ENCODE results near the gene TKFC.

TKFC gene

GRCh38 chr11:61297746-61298145, 35.3 kb upstream of the TKFC start:
- no peaks in the 10 kb centered on the region for H3K9me3 ChIP-seq (ENCODE audit: control insufficient read depth, low read length)
- WGBS, 2 experiments (ENCODE audit: insufficient coverage in 2 of 2): 40 to 79% methylated on average over 1 to 3 of the region's 5 CpGs
- H3K4me1 ChIP-seq (ENCODE audit: control insufficient read depth, insufficient read depth, low read length, poor library complexity, severe bottlenecking): peaks cover 18% of the 10 kb centered on the region
- H3K27ac ChIP-seq (ENCODE audit: low read depth, low read length, severe bottlenecking): peak overlapping the region; percentile 59
- peaks cover 45% of the 10 kb centered on the region for H3K36me3 ChIP-seq (ENCODE audit: control insufficient read depth, insufficient read depth, low read length)
- no peak overlapping the region for H3K4me3 ChIP-seq (ENCODE audit: extremely low read depth, insufficient read depth, low read length, poor library complexity, severe bottlenecking)

DNA sequence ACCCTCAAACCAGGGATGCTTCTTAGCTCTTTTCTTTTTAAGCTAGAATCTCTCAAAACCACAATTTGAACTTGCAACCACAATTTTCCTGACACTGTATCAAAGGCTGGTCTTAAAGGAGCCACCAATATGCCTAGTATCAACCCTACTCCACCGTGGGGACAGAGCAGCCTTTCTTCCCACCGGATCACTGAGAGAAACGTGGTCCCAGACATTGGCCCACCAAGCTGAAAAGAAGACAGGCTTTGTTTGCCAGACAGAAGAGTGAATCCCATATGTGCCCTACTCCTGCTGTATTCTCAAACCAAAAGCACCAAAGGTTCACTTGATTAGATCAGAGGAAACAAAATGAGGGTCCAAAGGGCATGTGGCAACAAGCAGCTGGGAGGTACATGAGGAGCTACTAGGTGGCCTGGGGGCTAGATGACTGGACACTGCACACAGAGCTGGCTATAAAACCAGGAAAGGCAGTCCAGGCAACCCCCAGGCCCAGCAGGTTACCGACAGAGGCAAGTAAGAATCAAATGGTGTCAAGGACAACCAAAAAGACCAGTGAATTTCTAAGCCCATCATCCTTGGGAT, 34.3 kb upstream of the TKFC start:
- WGBS, 2 experiments (ENCODE audit: insufficient coverage in 2 of 2): 85 to 100% methylated on average over 4 of the region's 4 CpGs
- H3K27ac ChIP-seq (ENCODE audit: low read depth, low read length, severe bottlenecking): no peak overlapping the region
- H3K36me3 ChIP-seq (ENCODE audit: control insufficient read depth, insufficient read depth, low read length): peaks cover 55% of the 10 kb centered on the region
- H3K4me1 ChIP-seq (ENCODE audit: control insufficient read depth, insufficient read depth, low read length, poor library complexity, severe bottlenecking): peaks cover 18% of the 10 kb centered on the region
- H3K9me3 ChIP-seq (ENCODE audit: control insufficient read depth, low read length): no peaks in the 10 kb centered on the region
- H3K4me3 ChIP-seq (ENCODE audit: extremely low read depth, insufficient read depth, low read length, poor library complexity, severe bottlenecking): no peak overlapping the region

DNA sequence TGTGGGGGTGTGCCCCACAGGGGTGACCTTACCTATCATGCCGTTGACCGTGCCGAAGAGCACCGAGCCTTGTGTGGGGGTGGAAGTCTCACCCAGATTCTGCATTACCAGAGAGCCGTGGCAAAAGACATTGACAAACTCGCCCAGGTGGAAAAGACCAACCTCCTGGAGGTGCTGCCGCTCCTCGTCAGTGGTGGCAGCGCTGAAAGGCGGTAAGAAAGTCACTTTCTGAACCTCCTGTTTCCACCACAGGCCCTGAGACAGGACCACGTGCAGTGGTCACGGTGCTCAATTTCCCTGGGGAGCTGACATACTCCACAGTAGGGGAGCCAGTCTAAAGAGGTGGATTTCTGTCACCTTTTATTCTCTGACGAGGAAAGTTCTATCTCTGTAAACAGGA, 30.5 kb upstream of the TKFC start:
- H3K4me3 ChIP-seq (ENCODE audit: extremely low read depth, insufficient read depth, low read length, poor library complexity, severe bottlenecking): no peak overlapping the region
- H3K36me3 ChIP-seq (ENCODE audit: control insufficient read depth, insufficient read depth, low read length): peaks cover 93% of the 10 kb centered on the region
- H3K27ac ChIP-seq (ENCODE audit: low read depth, low read length, severe bottlenecking): no peak overlapping the region
- peaks cover 8% of the 10 kb centered on the region for H3K4me1 ChIP-seq (ENCODE audit: control insufficient read depth, insufficient read depth, low read length, poor library complexity, severe bottlenecking)
- no peaks in the 10 kb centered on the region for H3K9me3 ChIP-seq (ENCODE audit: control insufficient read depth, low read length)
- 95 to 96% methylated on average over 11 to 13 of the region's 13 CpGs for WGBS, 2 experiments (ENCODE audit: insufficient coverage in 2 of 2)

- Histone ChIP-seq H3K9me3 (ENCODE audit: control insufficient read depth, low read length) (no peaks in the 10 kb centered on the region), H3K27ac (ENCODE audit: low read depth, low read length, severe bottlenecking) (no peak overlapping the region), H3K36me3 (ENCODE audit: control insufficient read depth, insufficient read depth, low read length) (peaks cover 97% of the 10 kb centered on the region), H3K4me1 (ENCODE audit: control insufficient read depth, insufficient read depth, low read length, poor library complexity, severe bottlenecking) (no peaks in the 10 kb centered on the region), H3K4me3 (ENCODE audit: extremely low read depth, insufficient read depth, low read length, poor library complexity, severe bottlenecking) (no peak overlapping the region)
- 97 to 100% methylated on average over 4 of the region's 9 CpGs for WGBS, 2 experiments (ENCODE audit: insufficient coverage in 2 of 2)
These were observed 29.3 kb upstream of the TKFC start for GRCh38 chr11:61303725-61304124.

GRCh38 chr11:61305417-61305816, 27.6 kb upstream of the TKFC start:
- no peaks in the 10 kb centered on the region for H3K9me3 ChIP-seq (ENCODE audit: control insufficient read depth, low read length)
- H3K4me1 ChIP-seq (ENCODE audit: control insufficient read depth, insufficient read depth, low read length, poor library complexity, severe bottlenecking): no peaks in the 10 kb centered on the region
- WGBS, 2 experiments (ENCODE audit: insufficient coverage in 2 of 2): 95 to 100% methylated on average over 4 to 7 of the region's 7 CpGs
- H3K27ac ChIP-seq (ENCODE audit: low read depth, low read length, severe bottlenecking): no peak overlapping the region
- H3K36me3 ChIP-seq (ENCODE audit: control insufficient read depth, insufficient read depth, low read length): peaks cover 99% of the 10 kb centered on the region
- no peak overlapping the region for H3K4me3 ChIP-seq (ENCODE audit: extremely low read depth, insufficient read depth, low read length, poor library complexity, severe bottlenecking)

GRCh38 chr11:61306221-61306620, 26.8 kb upstream of the TKFC start:
- Histone ChIP-seq H3K27ac (ENCODE audit: low read depth, low read length, severe bottlenecking) (no peak overlapping the region), H3K4me3 (ENCODE audit: extremely low read depth, insufficient read depth, low read length, poor library complexity, severe bottlenecking) (no peak overlapping the region), H3K4me1 (ENCODE audit: control insufficient read depth, insufficient read depth, low read length, poor library complexity, severe bottlenecking) (no peaks in the 10 kb centered on the region), H3K36me3 (ENCODE audit: control insufficient read depth, insufficient read depth, low read length) (peaks cover 99% of the 10 kb centered on the region), H3K9me3 (ENCODE audit: control insufficient read depth, low read length) (no peaks in the 10 kb centered on the region)
- WGBS, 2 experiments (ENCODE audit: insufficient coverage in 2 of 2): 90 to 92% methylated on average over 1 of the region's 1 CpG

DNA sequence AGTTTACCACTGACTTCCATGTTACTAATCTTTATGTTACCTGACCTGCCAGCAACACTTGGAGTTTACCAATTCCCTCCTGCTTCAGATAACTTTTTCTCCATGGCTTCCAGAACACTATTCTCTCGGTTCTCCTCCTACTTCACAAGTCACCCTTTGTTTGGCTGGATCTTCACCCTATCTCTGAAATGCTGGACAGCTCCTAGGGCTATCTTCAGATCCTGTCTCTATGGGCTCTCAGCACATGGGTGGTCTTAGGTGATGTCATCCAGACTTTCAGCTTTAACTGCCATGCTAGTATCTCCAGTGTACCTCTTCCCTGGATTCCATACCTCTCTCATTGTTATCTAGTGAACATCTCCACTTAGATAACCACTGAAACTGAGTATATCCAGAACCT, 25.7 kb upstream of the TKFC start:
- H3K36me3 ChIP-seq (ENCODE audit: control insufficient read depth, insufficient read depth, low read length): peaks cover 99% of the 10 kb centered on the region

DNA sequence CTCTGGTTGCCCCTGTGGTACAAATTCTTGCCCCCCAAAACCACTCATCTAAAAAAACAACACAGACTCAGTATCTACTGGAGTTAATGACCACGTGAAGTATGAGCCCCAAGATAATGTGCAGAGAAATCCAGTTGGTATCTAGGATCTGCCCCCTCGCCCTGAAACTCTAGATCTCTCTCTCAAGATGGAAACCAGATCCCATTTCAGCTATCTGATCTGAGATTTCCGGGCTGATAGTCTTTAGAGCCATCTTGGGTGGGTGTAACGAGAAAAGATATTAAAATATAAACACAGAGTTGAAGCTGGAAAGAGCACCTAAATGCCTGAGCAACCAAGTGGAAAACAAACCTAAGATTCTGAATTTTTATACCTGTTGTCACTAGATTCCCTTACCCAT, 23.9 kb upstream of the TKFC start:
- Histone ChIP-seq H3K9me3 (ENCODE audit: control insufficient read depth, low read length) (no peaks in the 10 kb centered on the region), H3K27ac (ENCODE audit: low read depth, low read length, severe bottlenecking) (no peak overlapping the region), H3K4me3 (ENCODE audit: extremely low read depth, insufficient read depth, low read length, poor library complexity, severe bottlenecking) (no peak overlapping the region), H3K4me1 (ENCODE audit: control insufficient read depth, insufficient read depth, low read length, poor library complexity, severe bottlenecking) (no peaks in the 10 kb centered on the region), H3K36me3 (ENCODE audit: control insufficient read depth, insufficient read depth, low read length) (peaks cover 99% of the 10 kb centered on the region)
- WGBS, 2 experiments (ENCODE audit: insufficient coverage in 2 of 2): 84 to 95% methylated on average over 2 of the region's 4 CpGs

More for the DNA sequence above, 25.7 kb upstream of the TKFC start:
- no peaks in the 10 kb centered on the region for H3K9me3 ChIP-seq (ENCODE audit: control insufficient read depth, low read length)
- 89 to 100% methylated on average over 1 of the region's 1 CpG for WGBS, 2 experiments (ENCODE audit: insufficient coverage in 2 of 2)
- no peaks in the 10 kb centered on the region for H3K4me1 ChIP-seq (ENCODE audit: control insufficient read depth, insufficient read depth, low read length, poor library complexity, severe bottlenecking)
- H3K27ac ChIP-seq (ENCODE audit: low read depth, low read length, severe bottlenecking): no peak overlapping the region
- no peak overlapping the region for H3K4me3 ChIP-seq (ENCODE audit: extremely low read depth, insufficient read depth, low read length, poor library complexity, severe bottlenecking)

DNA sequence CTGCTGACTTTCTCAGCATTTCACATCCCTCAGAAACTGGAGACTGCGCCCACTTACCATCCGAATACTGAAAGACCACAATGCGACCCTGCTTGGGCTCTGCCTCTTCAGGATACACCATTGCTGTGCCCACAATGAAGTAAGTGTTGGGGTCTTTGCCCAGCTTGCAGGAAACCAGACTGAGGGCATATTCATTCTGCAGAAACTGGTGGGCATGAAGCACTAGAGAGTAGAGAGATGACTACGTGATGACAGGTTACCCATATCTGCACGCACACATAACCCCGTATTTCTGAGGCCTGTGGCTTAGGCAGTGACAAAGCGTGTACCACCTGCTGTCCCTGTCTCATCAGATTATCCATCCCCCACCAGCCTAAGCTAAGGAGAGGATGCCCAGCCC, 23.3 kb upstream of the TKFC start:
- no peak overlapping the region for H3K4me3 ChIP-seq (ENCODE audit: extremely low read depth, insufficient read depth, low read length, poor library complexity, severe bottlenecking)
- WGBS, 2 experiments (ENCODE audit: insufficient coverage in 2 of 2): 96 to 100% methylated on average over 6 to 7 of the region's 7 CpGs
- no peaks in the 10 kb centered on the region for H3K9me3 ChIP-seq (ENCODE audit: control insufficient read depth, low read length)
- no peak overlapping the region for H3K27ac ChIP-seq (ENCODE audit: low read depth, low read length, severe bottlenecking)
- peaks cover 100% of the 10 kb centered on the region for H3K36me3 ChIP-seq (ENCODE audit: control insufficient read depth, insufficient read depth, low read length)
- H3K4me1 ChIP-seq (ENCODE audit: control insufficient read depth, insufficient read depth, low read length, poor library complexity, severe bottlenecking): no peaks in the 10 kb centered on the region

DNA sequence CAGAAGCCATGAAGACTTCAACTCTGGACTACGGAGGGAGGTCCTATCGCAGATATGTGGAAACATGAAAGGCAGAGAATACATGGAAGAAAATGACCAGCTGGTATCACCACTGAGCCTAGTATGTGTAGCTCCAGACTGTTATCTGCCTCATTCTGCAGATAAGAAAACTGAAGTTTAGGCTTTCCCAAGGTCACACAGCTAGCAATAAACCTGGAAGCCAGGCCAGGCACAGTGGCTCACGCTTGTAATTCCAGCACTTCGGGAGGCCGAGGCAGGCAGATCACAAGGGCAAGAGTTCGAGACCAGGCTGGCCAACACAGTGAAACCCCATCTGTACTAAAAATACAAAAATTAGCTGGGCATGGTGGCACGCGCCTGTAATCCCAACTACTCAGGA, 22.3 kb upstream of the TKFC start:
- peaks cover 100% of the 10 kb centered on the region for H3K36me3 ChIP-seq (ENCODE audit: control insufficient read depth, insufficient read depth, low read length)
- H3K4me1 ChIP-seq (ENCODE audit: control insufficient read depth, insufficient read depth, low read length, poor library complexity, severe bottlenecking): no peaks in the 10 kb centered on the region
- H3K27ac ChIP-seq (ENCODE audit: low read depth, low read length, severe bottlenecking): no peak overlapping the region
- 93 to 100% methylated on average over 4 to 8 of the region's 8 CpGs for WGBS, 2 experiments (ENCODE audit: insufficient coverage in 2 of 2)
- H3K4me3 ChIP-seq (ENCODE audit: extremely low read depth, insufficient read depth, low read length, poor library complexity, severe bottlenecking): no peak overlapping the region
- no peaks in the 10 kb centered on the region for H3K9me3 ChIP-seq (ENCODE audit: control insufficient read depth, low read length)

GRCh38 chr11:61315260-61315659, 17.8 kb upstream of the TKFC start:
- Histone ChIP-seq H3K27ac (ENCODE audit: low read depth, low read length, severe bottlenecking) (no peak overlapping the region), H3K36me3 (ENCODE audit: control insufficient read depth, insufficient read depth, low read length) (peaks cover 95% of the 10 kb centered on the region), H3K9me3 (ENCODE audit: control insufficient read depth, low read length) (no peaks in the 10 kb centered on the region), H3K4me1 (ENCODE audit: control insufficient read depth, insufficient read depth, low read length, poor library complexity, severe bottlenecking) (no peaks in the 10 kb centered on the region), H3K4me3 (ENCODE audit: extremely low read depth, insufficient read depth, low read length, poor library complexity, severe bottlenecking) (no peak overlapping the region)
- 100% methylated on average over 1 to 2 of the region's 2 CpGs for WGBS, 2 experiments (ENCODE audit: insufficient coverage in 2 of 2)

Measured in mesodermal cell (in vitro differentiated cells).